ENCODE data around the gene PAEP.

- TF ChIP-seq PKNOX1 (IDR thresholded peaks at IDR 0.05) = no peak
- TF ChIP-seq SP1 (IDR thresholded peaks at IDR 0.05) = no peak
These were observed 37.3 kb upstream of the PAEP start for GRCh38 chr9:135524130-135524861.

Measured in HEK293T (cell line).